ENCODE data around the gene IGSF21. TPM values are rescaled to one million over a fixed set of nuclear protein-coding genes. Genes with fewer than 3 reads are reported as not detected.

IGSF21 gene
- total RNA-seq, 1 experiment from 2014 or later: not detected

- no TSS peak for BruUV-seq (replicated peaks)
- Mint-ChIP-seq H3K27ac (ENCODE audit: unreplicated experiment) (no peak overlapping the region), H3K4me1 (ENCODE audit: low read depth, unreplicated experiment) (no peaks in the 10 kb centered on the region), H3K27me3 (ENCODE audit: unreplicated experiment) (peaks cover 99% of the 10 kb centered on the region), H3K4me3 (ENCODE audit: low read depth, unreplicated experiment) (no peak overlapping the region), H3K9me3 (ENCODE audit: low read depth, unreplicated experiment) (peaks cover under 1% of the 10 kb centered on the region), H3K36me3 (ENCODE audit: insufficient read depth, unreplicated experiment) (no peaks in the 10 kb centered on the region)
- intact Hi-C loops (cut with micrococcal nuclease; ENCODE audit: unreplicated experiment): no loop called here
- no peak for TF ChIP-seq CTCF (IDR thresholded peaks at IDR 0.05; ENCODE audit: unreplicated experiment)
- no peak for DNase-seq
- CTCF ChIA-PET: no interaction called here
These were observed 154.3 kb downstream of the IGSF21 start for GRCh38 chr1:18261891-18262290.

GRCh38 chr1:18262726-18263125 lies 155.1 kb downstream of the IGSF21 start:
- Mint-ChIP-seq H3K9me3 (ENCODE audit: low read depth, unreplicated experiment) (no peaks in the 10 kb centered on the region), H3K4me3 (ENCODE audit: low read depth, unreplicated experiment) (no peak overlapping the region), H3K27me3 (ENCODE audit: unreplicated experiment) (peaks cover 100% of the 10 kb centered on the region), H3K27ac (ENCODE audit: unreplicated experiment) (no peak overlapping the region), H3K4me1 (ENCODE audit: low read depth, unreplicated experiment) (no peaks in the 10 kb centered on the region), H3K36me3 (ENCODE audit: insufficient read depth, unreplicated experiment) (no peaks in the 10 kb centered on the region)
- DNase-seq: no peak
- TF ChIP-seq CTCF (IDR thresholded peaks at IDR 0.05; ENCODE audit: unreplicated experiment): no peak
- no TSS peak for BruUV-seq (replicated peaks)
- intact Hi-C loops (cut with micrococcal nuclease; ENCODE audit: unreplicated experiment): no loop called here
- CTCF ChIA-PET: no interaction called here

GRCh38 chr1:18263547-18264120 lies 156.0 kb downstream of the IGSF21 start:
- H3K9me3 Mint-ChIP-seq (ENCODE audit: low read depth, unreplicated experiment): no peaks in the 10 kb centered on the region
- CTCF ChIA-PET: no interaction called here
- intact Hi-C loops (cut with micrococcal nuclease; ENCODE audit: unreplicated experiment): no loop called here
- no peaks in the 10 kb centered on the region for H3K36me3 Mint-ChIP-seq (ENCODE audit: insufficient read depth, unreplicated experiment)
- no peak overlapping the region for H3K27ac Mint-ChIP-seq (ENCODE audit: unreplicated experiment)
- no TSS peak for BruUV-seq (replicated peaks)
- DNase-seq: no peak
- no peaks in the 10 kb centered on the region for H3K4me1 Mint-ChIP-seq (ENCODE audit: low read depth, unreplicated experiment)
- TF ChIP-seq CTCF (IDR thresholded peaks at IDR 0.05; ENCODE audit: unreplicated experiment): no peak
- H3K27me3 Mint-ChIP-seq (ENCODE audit: unreplicated experiment): peaks cover 100% of the 10 kb centered on the region
- no peak overlapping the region for H3K4me3 Mint-ChIP-seq (ENCODE audit: low read depth, unreplicated experiment)

GRCh38 chr1:18264450-18265039 lies 156.9 kb downstream of the IGSF21 start:
- Mint-ChIP-seq H3K36me3 (ENCODE audit: insufficient read depth, unreplicated experiment) (no peaks in the 10 kb centered on the region), H3K9me3 (ENCODE audit: low read depth, unreplicated experiment) (no peaks in the 10 kb centered on the region), H3K27ac (ENCODE audit: unreplicated experiment) (no peak overlapping the region), H3K4me1 (ENCODE audit: low read depth, unreplicated experiment) (no peaks in the 10 kb centered on the region), H3K27me3 (ENCODE audit: unreplicated experiment) (peaks cover 100% of the 10 kb centered on the region), H3K4me3 (ENCODE audit: low read depth, unreplicated experiment) (no peak overlapping the region)
- no TSS peak for BruUV-seq (replicated peaks)
- TF ChIP-seq CTCF (IDR thresholded peaks at IDR 0.05; ENCODE audit: unreplicated experiment): no peak
- CTCF ChIA-PET: no interaction called here
- no peak for DNase-seq
- intact Hi-C loops (cut with micrococcal nuclease; ENCODE audit: unreplicated experiment): no loop called here
